Left ventricle myocardium inferior (tissue), 1 donor: ENCODE data around the gene WNT11. TPM values are rescaled to one million over a fixed set of nuclear protein-coding genes. Genes with fewer than 3 reads are reported as not detected.
"Not testable (repeated sequence)": the region's sequence is repeated elsewhere in the genome, so short reads cannot be mapped to it uniquely, and the experiment has no call there.

ENCODE experiments used
- DNase-seq: peaks from one replicate; pipeline ENCODE4 v3.0.0-alpha.2; 2020
- H3K27ac ChIP-seq: fragments of 200-600 bp; replicated peaks from 2 replicates; pipeline ENCODE4 v1.8.0; 2021
- H3K27me3 ChIP-seq: fragments of 200-600 bp; 2 replicates; pipeline ENCODE4 v1.8.0; 2021; ENCODE audit warnings: low read depth
- H3K36me3 ChIP-seq: fragments of 200-600 bp; 2 replicates; pipeline ENCODE4 v1.8.0; 2021
- H3K4me1 ChIP-seq: fragments of 200-600 bp; 2 replicates; pipeline ENCODE4 v1.8.0; 2021
- H3K4me3 ChIP-seq: fragments of 200-600 bp; 2 replicates; pipeline ENCODE4 v1.8.0; 2021; ENCODE audit warnings: mild to moderate bottlenecking, moderate library complexity
- H3K9me3 ChIP-seq: fragments of 200-600 bp; replicated peaks from 2 replicates; pipeline ENCODE4 v1.8.0; 2021
- intact Hi-C: fragments of 100-400 bp; cut with micrococcal nuclease; formaldehyde crosslinking; loops from one replicate; pipeline ENCODE4 v1.11.0; 2022
- total RNA-seq: library from RNA; stranded (reverse); fragmentation: NEBNext Ultra II Directional; extraction: Animal tissue kit (Norgen Biotek cat#: 25700); gene quantifications from one replicate; pipeline ENCODE4 v1.2.1, GENCODE V29; 2021
- TF ChIP-seq, protein P1 (sequence below): fragments of 200-600 bp; IDR thresholded peaks from 2 replicates; pipeline ENCODE4 v1.8.0; 2021; ENCODE audit warnings: antibody characterized with exemption, mild to moderate bottlenecking, borderline replicate concordance
- donor health status: DM: no; HTN: yes; CAD: no; lungs with severe emphysema.

The WNT11 gene
- total RNA-seq, 1 donor from 2014 or later: 22.7 TPM

DNA sequence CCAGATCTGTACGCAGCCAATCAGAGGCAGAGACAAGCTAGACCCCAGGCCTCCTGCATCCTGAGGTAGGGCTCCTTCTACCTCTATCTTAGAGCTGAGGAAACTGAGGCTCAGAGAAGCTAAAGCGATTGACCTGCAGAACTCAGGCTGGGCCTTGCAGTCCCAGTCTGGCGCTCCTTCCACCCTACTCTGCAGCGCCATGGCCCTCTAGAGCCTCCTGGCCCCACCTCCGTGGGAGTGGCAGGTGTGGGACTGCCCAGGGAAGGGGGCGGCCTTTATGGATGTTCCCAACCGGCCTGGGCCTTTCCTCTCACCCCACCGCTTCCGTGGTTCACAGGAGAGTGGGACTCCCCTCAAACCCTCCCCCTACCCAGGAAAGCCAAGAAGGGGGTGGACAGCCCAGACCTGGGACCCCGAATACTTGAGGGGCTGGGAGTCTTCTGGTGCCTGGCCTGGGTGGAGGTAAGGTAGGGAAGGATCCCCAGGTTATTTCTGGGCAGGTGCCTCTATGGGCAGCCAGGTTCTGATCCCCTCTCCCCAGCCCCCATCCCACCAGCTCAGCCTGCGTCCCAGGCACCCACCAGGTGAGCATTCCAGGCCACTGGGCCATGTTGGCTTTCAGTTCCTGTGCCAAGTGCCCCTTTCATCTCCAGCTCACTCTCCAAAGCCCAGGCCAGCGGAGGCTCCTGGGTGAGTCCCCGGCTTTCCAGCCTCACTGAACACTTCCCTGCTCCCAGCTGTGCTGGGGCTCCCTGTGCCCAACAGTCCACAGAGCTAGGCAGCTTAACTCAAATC, 3.0 kb downstream of the WNT11 start:
- H3K4me3 ChIP-seq: no peak overlapping the region
- no peaks in the 10 kb centered on the region for H3K27me3 ChIP-seq
- TF ChIP-seq, protein P1, sequence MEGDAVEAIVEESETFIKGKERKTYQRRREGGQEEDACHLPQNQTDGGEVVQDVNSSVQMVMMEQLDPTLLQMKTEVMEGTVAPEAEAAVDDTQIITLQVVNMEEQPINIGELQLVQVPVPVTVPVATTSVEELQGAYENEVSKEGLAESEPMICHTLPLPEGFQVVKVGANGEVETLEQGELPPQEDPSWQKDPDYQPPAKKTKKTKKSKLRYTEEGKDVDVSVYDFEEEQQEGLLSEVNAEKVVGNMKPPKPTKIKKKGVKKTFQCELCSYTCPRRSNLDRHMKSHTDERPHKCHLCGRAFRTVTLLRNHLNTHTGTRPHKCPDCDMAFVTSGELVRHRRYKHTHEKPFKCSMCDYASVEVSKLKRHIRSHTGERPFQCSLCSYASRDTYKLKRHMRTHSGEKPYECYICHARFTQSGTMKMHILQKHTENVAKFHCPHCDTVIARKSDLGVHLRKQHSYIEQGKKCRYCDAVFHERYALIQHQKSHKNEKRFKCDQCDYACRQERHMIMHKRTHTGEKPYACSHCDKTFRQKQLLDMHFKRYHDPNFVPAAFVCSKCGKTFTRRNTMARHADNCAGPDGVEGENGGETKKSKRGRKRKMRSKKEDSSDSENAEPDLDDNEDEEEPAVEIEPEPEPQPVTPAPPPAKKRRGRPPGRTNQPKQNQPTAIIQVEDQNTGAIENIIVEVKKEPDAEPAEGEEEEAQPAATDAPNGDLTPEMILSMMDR: no peak
- no peaks in the 10 kb centered on the region for H3K36me3 ChIP-seq
- H3K9me3 ChIP-seq: no peaks in the 10 kb centered on the region
- intact Hi-C loops: no loop called here
- no peak for DNase-seq
- peaks cover 32% of the 10 kb centered on the region for H3K4me1 ChIP-seq
- H3K27ac ChIP-seq: no peak overlapping the region

DNA sequence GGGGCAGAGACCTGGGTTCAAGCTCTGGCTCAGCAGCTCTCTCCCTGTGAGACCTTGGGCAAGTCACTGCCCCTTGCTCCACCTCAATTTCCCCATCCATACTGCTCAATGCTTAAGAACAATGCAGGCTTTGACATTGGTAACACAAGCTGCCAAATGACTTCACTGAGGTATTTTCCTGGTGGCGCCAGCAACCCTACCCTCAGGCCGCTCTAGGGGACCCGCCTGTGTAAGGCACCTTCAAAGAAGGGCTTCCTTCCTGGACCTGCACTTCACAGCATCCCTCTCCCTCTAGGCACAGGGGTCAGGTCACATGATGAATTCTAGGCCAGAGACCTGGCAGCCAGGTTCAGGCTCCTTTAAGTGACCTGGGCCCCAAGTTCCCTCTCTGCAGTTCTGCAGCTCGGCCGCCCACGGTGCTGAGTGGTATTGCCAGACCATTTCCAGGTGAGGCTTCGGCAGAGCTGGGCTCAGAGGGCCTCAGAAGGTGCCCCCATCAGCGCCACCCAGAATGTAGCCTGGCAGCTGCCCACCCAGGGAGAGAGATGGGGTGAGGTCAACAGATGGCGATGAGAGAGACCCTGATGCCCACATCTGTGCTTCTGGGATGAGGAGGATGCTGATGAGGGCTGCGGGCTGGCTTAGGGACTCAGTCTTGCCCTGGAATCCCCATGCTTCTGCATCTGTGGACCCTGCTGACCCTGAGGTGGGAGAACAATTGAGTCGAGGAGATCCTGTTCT, 4.5 kb downstream of the WNT11 start:
- DNase-seq: no peak
- H3K27me3 ChIP-seq: no peaks in the 10 kb centered on the region
- no peaks in the 10 kb centered on the region for H3K9me3 ChIP-seq
- TF ChIP-seq, protein P1: no peak
- peaks cover 17% of the 10 kb centered on the region for H3K4me1 ChIP-seq
- H3K4me3 ChIP-seq: no peak overlapping the region
- H3K27ac ChIP-seq: no peak overlapping the region
- no peaks in the 10 kb centered on the region for H3K36me3 ChIP-seq
- intact Hi-C loops: no loop called here

DNA sequence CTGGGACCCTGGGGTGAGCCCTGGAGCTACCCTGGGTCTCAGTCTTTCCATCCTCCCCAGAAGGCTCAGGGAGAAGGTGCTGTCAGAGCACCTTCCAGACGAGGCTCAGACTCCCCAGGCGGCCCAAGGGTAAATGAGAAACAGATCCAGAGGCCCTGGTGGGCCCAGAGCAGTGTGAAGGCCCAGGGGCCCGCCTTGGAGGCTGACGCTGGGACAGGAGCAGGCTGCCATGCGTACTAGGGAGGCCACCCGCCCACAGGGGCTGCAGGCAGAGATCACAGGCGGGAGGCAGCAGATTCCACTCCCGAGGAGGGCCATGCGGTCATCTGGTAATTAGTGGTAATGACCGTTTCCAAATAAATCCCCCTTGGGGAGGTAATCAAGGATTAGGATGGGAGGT, 5.2 kb downstream of the WNT11 start:
- Histone ChIP-seq H3K4me3 (no peak overlapping the region), H3K36me3 (peaks cover 6% of the 10 kb centered on the region), H3K9me3 (no peaks in the 10 kb centered on the region), H3K27ac (no peak overlapping the region), H3K27me3 (no peaks in the 10 kb centered on the region), H3K4me1 (peaks cover 10% of the 10 kb centered on the region)
- intact Hi-C loops: no loop called here
- no peak for DNase-seq
- TF ChIP-seq, protein P1: no peak

DNA sequence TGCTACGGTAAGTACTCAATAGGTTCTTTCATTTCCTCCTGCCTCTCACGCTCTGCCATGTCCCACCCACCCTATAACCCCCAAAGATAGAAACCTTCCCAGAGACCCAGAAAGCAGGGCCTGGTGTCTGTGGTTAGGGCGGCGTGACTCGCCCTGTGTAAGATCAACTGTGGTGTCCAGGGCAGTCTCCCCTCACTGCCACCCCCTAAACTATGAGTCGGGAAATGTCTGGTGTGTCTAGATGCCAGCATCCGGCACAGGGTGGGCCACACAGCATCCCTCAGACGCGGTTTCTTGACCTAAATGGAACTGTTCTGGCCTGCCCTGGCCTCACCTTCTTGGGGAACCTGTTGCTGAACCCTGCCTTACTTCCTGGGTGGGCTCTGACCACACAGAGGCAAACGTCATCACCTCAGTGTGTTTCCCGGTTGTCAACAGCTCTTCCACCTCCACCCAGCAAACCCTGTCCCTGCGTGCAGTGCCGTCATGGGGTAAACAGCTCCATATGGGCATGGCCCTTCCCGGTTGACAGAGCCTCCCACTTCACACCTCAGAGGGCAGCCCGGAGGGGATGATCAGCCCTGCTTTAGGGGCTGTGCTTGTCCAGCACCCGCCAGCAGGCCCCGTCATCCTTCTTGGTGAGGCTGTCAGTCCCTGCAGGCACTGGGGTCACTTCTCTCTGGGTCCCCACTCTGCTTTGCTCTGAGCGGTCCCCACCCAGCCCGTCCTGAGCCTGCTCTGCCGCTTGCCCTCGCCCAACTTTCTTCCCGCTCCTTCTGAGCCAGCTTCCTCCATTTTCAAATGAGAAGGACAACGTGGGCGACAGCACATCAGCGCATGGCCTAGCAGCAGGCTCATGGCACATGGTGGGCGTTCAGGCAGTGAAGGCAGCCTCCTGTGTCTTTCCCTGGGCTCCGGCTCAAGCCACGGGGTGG, 6.0 kb downstream of the WNT11 start:
- no peak for DNase-seq
- H3K9me3 ChIP-seq: no peaks in the 10 kb centered on the region
- no peak overlapping the region for H3K4me3 ChIP-seq
- no peak overlapping the region for H3K27ac ChIP-seq
- intact Hi-C loops: no loop called here
- H3K4me1 ChIP-seq: peaks cover 2% of the 10 kb centered on the region
- no peaks in the 10 kb centered on the region for H3K27me3 ChIP-seq
- TF ChIP-seq, protein P1: no peak
- H3K36me3 ChIP-seq: peaks cover 7% of the 10 kb centered on the region

DNA sequence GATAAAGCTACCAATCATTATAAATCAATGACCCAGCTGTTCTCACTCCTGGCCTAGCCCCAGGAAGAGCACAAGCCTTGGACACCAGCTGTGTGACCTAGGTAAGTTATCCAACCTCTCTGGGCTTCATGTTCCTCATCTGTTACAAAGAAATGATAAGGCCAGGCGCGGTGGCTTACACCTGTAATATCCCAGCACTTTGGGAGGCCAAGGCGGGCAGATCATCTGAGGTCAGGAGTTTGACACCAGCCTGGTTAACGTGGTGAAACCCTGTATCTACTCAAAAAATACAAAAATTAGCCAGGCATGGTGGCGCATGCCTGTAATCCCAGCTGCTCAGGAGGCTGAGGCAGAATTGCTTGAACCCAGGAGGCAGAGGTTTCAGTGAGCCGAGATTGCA, 7.6 kb downstream of the WNT11 start:
- DNase-seq, intact Hi-C loops, H3K36me3 ChIP-seq, H3K4me1 ChIP-seq, H3K9me3 ChIP-seq, H3K27me3 ChIP-seq, H3K4me3 ChIP-seq, H3K27ac ChIP-seq: not testable (repeated sequence)
